ENCODE measurements around the gene KCNN1.

KCNN1 gene

DNA sequence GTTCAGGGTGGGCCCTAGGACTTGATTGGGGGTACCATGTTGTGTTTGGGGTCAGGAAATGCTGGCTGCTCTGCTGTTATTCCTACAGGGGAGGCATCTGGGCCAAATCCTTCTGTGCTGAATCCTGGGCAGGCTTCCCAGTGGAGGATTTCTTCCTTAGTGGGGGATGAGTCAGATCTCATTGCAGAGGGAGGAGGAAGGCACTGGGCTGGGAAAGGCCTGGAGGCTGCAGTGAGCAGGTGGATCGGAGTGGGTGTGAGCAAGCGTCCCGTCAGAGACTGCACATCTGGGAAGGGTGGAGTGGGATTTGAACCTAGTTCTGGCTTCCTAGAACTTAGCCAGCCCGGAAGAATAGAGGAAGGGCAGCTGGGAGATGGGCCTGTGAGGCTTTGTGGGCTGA is 22.6 kb upstream of the KCNN1 start:
- peak; percentile 48 for DNase-seq
- in situ Hi-C loops (cut with HindIII; ENCODE audit: low pct_ligation_motif_present, low pct_unique_long_range_greater_than_20kb, low sequenced_read_pairs): no loop called here

DNA sequence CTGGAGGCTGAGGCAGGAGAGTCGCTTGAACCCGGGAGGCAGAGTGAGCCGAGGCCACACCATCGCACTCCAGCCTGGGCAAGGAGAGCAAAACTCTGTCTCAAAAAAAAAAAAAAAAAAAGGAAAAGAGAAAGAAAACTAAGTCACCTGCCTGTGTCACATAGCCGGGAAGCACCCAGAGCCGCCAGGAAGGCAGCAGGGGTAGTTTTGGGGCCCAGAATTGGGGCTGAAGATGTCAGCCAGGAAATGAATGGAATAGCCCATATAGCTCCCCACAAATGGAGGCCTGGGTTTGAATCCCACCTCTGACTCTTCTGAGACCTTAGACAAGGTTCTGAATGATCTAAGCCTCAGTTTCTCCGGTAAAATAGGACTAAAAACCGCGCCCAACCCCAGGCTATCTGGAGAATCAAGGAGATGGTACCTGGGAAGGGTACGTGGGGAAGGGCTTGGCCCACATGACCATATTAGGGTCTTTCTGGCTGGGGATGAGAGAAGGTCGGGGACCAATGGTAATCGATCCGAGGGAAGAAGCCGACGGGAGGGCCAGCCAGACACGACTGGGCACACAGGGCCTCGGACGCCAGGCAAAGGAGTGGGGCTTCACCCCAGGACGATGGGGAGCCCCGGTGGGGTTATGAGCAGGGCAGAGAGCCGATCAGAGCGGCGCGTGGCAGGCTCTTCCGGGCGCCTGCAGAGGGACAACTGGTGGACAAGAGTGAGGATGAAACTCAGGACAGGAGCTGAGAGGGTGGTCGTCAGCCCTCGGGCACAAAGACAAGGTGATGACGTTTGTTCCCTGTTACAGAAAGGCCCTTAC is 19.7 kb upstream of the KCNN1 start:
- no peak for DNase-seq
- in situ Hi-C loops (cut with HindIII; ENCODE audit: low pct_ligation_motif_present, low pct_unique_long_range_greater_than_20kb, low sequenced_read_pairs): no loop called here

DNA sequence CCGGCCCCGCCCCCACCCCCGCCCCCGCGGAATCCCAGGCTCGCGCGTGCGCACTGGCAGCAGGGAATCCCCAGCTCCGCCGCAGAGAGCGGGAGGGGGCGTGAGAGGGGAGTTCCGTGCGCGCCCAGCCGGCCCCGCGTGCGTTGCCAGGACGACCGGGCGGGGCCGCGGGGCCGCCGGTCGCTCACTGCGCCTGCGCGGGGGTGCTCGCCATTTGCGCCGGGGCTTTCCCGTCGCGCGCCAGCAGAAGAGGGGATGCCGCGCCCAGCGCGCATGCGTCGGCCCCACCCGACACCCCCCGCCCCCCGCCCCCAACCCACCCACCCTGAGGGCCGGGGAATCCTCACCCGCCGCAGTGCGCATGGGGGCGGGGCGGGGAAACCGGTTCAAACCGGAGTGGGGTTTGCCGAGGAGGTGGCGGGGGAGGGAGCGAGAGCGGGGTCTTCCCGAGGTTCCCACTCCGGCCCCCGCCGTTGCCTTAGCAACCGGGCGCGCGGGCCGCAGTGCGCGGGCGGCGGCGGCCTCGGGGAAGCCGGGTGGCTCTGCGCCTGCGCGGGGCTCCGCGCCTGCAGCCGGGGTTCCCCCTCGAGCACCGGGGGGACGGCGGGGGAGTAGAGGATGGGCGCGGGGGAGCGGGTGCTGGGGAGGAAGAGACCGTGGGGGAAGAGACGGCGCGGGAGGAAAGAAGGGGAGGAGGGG is 18.9 kb upstream of the KCNN1 start:
- peak; percentile 91 for DNase-seq
- in situ Hi-C loops (cut with HindIII; ENCODE audit: low pct_ligation_motif_present, low pct_unique_long_range_greater_than_20kb, low sequenced_read_pairs): no loop called here

DNA sequence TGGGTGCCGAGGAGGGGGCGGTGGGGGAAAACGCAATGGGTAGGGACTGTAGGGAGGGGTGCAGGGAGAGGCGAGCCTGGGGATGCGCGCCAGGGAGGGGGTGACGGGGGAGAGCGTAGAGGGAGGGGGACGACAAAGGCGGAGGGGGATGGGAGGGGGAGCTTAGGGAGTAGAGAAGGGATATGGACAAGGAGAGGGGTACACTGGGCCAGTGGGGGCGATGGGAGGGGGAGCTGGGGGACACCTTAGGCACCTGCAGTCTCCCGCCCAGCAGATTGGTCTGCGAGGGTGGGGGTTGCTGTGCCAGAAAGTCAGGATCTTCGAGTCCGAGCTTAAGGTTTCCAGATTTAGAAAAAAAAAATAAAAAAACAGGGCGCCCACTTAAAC is 18.4 kb upstream of the KCNN1 start:
- DNase-seq: no peak
- in situ Hi-C loops (cut with HindIII; ENCODE audit: low pct_ligation_motif_present, low pct_unique_long_range_greater_than_20kb, low sequenced_read_pairs): no loop called here

DNA sequence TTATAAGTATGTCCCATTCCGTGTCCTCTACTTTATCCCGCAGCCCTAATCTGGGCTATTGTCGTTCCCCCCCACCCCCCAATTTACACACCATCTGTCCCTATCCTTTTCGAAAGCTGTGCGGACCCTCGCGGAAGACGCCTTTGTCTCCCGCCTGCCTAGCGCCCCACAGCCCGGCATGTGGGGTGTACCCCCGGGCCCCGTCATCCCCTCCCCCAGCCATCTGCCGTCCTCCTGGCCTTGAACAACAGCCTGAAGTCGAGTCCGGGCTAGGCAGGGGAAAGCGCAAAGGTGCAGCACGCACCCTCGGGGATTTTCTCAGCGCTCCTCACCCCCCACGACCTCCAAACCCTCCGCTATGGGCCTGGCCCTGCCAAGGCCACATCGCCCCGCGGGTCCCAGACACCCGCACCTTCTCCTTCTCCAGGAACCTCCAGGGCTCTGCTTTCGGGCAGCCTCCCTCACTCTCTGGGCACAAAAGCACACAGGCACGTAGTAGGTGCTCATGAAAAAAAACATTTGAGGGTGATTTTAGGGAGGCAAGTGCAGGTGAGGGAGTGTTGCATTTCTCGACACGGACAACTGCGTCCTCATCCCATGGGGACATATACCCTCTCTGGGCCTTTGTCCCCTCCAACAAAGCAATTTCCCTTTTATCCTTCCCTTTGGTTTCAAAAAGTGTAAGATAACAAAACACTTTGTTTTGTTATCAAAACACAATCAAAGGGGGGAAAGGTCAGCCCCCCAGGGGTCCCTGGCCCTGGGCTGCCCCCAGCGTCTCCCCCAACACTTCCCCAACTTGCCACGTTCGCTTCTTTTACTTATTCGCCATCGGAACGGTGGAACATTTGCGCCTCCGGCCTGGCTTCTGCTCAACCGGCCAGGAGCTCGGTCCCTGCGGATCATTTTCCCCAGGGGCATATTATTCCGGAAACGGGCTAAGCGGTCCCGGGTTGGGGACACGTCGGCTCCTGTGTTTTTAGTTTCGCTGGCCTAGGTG is 17.7 kb upstream of the KCNN1 start:
- in situ Hi-C loops (cut with HindIII; ENCODE audit: low pct_ligation_motif_present, low pct_unique_long_range_greater_than_20kb, low sequenced_read_pairs): no loop called here
- no peak for DNase-seq

DNA sequence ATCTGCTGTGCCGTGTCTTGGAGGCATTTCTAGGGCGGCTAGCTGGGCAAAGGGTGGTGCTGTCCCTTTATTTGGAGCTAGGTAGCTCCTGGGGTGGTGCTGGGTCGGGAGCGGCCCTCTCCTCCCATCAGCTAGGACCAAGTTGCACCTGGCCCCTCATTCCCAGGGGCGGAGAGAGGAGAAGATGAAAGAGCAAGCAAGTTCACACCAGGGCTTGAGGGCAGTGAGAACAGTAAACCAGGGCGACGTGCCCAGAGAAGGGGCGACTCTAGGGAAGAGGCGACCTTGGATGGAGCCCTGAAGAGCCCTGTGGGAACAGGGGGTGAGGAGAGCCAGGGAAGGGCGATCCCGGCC is 17.0 kb upstream of the KCNN1 start:
- DNase-seq: no peak
- in situ Hi-C loops (cut with HindIII; ENCODE audit: low pct_ligation_motif_present, low pct_unique_long_range_greater_than_20kb, low sequenced_read_pairs): no loop called here

DNA sequence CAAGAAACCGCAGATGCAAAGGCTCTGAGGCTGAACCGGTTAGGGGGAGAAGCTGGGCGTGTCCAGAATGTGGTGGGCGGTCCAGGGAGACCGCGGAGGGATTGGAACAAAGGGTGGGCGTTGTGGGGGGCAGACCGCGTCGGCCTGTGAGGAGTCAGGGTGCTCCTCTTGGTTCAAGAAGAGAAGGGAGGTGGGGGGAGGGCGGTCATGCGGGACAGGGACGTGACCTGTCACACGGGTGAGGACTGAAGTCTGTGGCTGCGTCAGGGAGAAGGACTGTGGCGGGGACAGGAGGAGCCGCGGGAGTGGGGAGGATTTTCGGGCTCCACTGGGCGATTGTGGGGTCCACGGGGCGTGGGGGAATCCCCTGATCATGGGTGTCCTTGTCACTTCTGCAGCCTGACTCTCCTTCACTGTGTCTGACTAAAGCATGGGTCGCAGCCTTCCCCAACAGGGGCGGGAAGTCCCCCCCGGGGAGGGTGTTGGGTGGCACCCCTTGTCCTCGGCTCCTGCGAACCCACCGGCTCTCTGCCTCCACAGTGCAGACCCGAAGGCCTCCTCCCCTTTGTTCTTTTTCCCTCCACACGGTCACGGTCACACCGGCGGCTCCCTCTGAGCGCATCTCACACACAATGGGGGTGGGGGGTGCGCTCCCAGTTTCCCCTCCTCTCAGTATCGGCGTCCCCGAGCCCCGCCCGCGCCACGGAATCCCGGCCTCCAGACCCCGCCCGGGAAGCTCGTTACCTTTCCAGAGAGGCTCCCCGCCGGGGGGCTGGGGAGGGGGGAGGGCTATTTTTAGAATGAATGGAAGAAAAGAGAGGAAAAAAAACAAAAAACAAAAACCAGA is 16.4 kb upstream of the KCNN1 start:
- in situ Hi-C loops (cut with HindIII; ENCODE audit: low pct_ligation_motif_present, low pct_unique_long_range_greater_than_20kb, low sequenced_read_pairs): no loop called here
- no peak for DNase-seq

DNA sequence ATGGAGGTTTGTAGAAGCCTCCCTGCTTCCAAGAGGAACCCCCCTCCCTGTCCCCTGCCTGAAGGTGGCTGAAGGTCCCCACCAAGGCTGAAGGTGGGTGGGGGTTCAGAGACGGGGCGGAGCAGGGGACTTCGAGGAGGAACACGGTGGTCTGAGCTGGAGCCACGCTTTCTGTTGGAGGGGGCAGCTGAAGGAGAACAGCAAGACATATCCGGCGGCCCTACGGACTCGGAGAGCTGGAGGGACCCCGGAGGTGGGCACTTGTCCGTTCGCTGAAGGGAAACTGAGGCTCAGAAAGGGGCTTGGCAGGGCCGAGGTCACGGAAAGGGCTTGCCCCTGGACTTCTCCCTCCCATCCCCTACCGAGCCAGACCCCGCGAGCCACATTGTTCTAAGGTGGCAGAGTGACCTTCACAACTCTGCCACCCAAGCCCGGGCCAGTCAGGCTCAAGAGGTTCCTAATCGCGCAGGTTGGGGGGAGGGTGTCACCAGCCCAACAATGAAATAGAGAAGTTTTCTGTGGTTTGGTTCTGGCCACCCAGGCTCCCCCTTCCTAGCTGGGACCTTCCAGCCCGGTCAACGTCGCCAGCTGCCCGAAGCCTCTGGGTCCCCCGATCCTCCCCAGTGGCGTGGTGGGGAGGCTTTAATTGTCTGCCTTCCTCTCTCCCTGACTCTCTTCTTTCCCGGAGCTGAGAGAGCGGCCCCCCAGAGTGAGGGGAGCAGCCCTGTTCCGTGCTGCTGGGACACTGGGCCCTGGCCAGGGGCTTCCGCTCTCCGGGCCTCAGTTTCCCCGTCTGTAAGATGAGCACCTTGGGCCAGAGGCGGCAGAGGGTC is 15.5 kb upstream of the KCNN1 start:
- in situ Hi-C loops (cut with HindIII; ENCODE audit: low pct_ligation_motif_present, low pct_unique_long_range_greater_than_20kb, low sequenced_read_pairs): no loop called here
- no peak for DNase-seq

DNA sequence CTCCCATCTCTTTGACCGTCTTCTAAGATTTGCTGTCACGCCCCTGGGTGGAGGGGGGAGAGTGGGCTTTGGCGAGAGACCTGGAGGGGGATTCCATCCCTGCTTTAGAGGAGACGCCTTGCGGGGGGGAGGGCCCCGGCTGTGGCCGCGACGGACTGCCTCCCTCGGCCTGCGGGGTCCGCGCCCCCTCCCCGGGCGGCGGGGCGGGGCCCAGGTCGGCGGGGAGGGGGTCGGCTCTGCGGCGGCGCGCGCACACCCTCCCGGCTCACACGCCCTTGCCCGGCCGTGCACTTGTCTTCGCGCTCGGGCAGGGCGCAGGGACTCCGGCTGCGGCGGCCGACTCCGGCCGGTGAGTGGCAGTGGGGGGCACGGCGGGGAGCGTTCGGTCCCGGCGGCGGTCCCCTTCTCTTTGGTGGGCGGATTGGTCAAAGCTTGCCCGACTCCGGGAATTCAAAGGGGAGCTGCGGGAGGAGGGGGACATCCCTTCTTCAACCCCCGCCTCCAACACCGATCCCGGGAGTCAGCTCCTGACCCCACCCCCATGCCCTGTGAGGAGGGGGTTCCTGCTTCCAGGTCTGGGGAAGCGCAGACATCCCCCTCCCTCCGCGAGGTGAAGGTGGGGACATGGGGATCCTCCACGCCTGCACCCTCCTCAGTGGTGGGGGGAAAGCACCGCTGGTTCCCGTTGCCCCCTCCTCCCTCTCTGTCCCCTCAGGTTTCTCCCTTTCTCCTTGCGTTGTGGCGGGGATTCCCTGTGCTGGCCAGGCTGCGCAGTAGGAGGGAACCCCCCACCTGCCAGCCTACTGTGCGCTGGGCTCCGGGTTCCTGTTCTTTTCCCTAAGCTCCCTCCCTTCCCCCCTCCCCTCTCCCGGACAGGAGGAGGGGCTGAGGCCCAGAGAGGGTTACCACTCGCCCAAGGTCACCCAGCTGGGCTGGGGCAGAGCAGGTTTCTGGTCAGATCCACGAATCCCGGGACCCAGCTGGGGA is 14.6 kb upstream of the KCNN1 start:
- in situ Hi-C loops (cut with HindIII; ENCODE audit: low pct_ligation_motif_present, low pct_unique_long_range_greater_than_20kb, low sequenced_read_pairs): no loop called here
- no peak for DNase-seq

DNA sequence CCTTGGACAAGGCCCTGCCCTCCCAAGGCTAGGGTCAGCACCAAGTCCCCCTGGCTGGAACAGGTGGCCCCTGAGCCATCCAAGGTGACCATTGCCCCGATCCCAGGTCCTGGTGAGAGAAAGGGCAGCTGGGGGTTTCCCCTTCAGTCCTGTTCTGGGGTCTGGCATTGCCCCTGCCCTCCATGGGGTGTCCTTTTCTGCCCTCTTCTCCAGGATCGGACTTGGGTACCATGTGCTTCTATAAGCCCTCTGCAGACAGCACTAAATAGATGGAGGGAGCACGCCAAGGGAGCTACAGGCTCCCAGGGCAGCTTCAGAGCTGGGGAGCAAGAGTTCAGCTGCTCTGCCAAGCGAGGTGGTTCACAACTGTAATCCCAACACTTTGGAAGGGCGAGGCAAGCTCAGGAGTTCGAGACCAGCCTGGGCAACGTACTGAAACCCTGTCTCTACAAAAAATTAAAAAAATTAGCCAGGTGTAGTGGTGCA is 13.5 kb upstream of the KCNN1 start:
- in situ Hi-C loops (cut with HindIII; ENCODE audit: low pct_ligation_motif_present, low pct_unique_long_range_greater_than_20kb, low sequenced_read_pairs): no loop called here
- DNase-seq: no peak

DNA sequence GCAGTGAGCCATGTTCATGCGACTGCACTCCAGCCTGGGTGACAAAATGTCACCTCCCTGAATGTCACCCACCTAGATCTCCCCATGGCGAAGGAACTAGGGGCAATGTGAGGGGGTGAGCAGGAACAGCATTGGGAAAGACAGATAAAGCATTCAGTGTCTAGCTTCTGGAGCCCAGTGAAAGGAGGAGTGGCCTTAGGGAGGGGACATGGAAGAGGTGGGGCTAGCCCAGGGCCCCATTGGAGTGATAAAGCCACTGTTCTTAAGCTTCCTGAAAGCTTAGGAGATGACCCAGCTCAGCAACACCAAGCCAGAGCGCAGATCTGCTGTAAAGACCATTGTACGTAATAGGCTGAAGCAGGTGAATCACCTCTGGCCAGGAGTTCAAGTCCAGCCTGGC is 13.0 kb upstream of the KCNN1 start:
- no peak for DNase-seq
- in situ Hi-C loops (cut with HindIII; ENCODE audit: low pct_ligation_motif_present, low pct_unique_long_range_greater_than_20kb, low sequenced_read_pairs): no loop called here

DNA sequence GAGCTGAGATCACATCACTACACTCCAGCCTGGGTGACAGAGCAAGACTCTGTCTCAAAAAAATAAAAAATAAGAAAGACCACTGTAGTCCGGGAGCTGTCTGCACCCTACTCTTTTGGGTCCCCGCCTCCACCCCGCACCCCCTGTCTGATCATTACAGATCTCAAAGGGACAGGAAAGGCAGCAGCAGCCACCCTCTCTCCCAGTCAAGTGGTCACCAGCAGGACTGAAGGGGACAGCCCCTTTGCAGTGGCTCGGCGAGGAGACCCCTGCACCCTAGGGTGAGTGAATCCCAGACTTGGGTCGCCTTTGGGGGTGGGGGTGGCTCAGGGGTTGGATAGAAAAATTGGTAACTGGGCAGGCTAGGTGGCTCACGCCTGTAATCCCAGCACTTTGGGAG is 12.5 kb upstream of the KCNN1 start:
- no peak for DNase-seq
- in situ Hi-C loops (cut with HindIII; ENCODE audit: low pct_ligation_motif_present, low pct_unique_long_range_greater_than_20kb, low sequenced_read_pairs): no loop called here

DNA sequence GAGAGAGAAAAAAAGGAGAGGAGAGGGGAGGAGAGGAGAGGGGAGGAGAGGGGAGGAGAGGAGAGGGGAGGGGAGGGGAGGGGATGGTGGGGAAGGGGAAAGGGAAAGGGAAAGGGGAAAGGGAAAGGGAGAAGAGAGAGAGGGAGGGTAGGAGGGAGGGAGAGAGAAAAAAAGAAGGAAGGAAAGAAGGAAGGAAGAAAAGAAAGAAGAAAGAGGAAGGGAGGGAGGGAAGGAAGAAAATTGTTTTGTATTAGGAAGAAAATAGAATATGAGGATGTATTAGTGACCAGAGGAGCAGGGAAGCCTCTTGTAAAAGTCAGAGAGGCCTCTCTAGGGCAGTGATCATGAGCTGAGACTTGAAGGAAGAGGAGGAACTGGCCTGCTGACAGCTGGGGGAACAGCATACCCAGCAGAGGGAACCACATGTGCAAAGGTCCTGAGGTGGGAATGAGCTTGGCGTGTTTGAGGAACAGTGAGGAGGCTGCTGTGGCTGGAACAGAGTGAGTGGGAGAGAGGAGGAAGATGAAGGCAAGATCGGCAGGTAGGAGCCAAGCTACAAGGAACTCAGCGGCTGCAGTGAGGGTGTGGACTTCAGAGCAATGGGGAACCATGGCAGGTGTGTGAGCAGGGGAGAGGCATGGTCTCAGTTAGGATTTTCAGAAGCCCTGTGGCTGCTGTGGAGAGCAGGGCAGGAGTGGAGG is 9.6 kb upstream of the KCNN1 start:
- DNase-seq: no peak
- in situ Hi-C loops (cut with HindIII; ENCODE audit: low pct_ligation_motif_present, low pct_unique_long_range_greater_than_20kb, low sequenced_read_pairs): no loop called here

DNA sequence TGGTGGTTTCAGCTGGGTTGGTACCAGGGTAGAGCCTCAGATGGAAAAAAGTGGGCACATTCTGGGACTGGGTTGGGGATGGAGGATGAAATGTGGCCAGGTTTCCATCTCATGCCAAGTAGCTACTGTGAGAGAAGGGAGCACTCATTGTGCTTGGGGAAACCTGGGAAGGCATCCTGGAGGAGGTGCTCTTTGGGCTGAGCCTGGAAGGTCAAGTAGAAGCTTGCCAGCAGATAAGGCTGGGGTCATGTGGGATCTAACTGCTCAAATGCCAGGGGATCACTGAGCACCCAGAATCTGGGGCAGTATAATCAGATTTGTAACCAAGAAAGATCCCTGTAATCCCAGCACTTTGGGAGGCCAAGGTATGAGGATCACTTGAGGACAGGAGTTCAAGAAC is 9.0 kb upstream of the KCNN1 start:
- in situ Hi-C loops (cut with HindIII; ENCODE audit: low pct_ligation_motif_present, low pct_unique_long_range_greater_than_20kb, low sequenced_read_pairs): no loop called here
- DNase-seq: no peak

DNA sequence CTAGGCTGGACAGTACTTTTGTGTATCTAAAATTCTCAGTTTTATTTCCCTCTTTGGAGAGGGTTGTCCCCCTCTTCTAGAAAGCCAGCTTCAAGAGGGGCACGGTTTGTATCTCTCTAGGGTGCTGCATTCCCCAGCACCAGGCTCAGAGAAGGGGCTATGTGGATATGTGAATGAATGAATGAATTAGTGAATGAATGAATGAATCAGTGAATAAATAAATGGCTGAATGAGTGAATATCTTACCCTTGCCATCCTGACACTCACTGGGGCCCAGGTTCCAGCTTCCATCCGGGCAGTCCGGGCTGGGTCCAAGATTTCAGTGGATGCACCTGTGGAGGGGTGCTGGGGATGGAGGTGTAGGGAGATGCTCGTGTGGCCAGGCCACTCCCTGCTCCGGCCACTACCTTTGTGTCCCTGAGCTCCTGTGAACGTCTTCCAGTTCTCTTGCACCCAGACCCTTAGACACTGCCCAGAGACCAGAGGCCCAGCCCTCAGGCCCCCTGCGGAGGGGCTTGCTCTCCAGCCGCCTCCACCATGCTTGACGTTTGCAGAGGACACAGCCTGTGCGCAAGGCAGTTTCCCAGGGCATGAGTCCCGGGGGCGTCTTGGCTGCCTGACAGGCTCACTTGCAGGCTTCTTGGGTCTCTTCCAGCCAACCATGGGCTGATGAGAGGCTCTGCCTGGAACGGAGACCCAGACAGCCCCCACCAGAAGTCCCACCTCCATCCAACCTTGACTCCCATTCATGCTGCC is 2.8 kb upstream of the KCNN1 start:
- in situ Hi-C loops (cut with HindIII; ENCODE audit: low pct_ligation_motif_present, low pct_unique_long_range_greater_than_20kb, low sequenced_read_pairs): no loop called here
- DNase-seq: no peak
